Spleen (tissue), 11 donors: ENCODE results near the gene TMEM43. TPM values are rescaled to one million over a fixed set of nuclear protein-coding genes. Genes with fewer than 3 reads are reported as not detected.

Experiments used
- DNase-seq: peaks from one replicate; pipeline ENCODE4 v3.0.0-alpha.2; 2020
- H3K27ac ChIP-seq, 8 donors: fragments of 200-600 bp; sonication (generic) in 7 of 8; 1 replicate in 4 of 8; 2 replicates in 4 of 8; pipeline versions ENCODE4 v1.5.0 to v1.8.0; 2016 to 2021; ENCODE audit warnings: inconsistent platforms in 4 of 8, mild to moderate bottlenecking in 4 of 8, moderate library complexity in 1 of 8
- H3K27me3 ChIP-seq, 7 donors: fragments of 200-600 bp; sonication (generic) in 6 of 7; replicated peaks in 1 of 7; 1 replicate in 4 of 7; 2 replicates in 3 of 7; pipeline versions ENCODE4 v1.5.0 to v1.8.0; 2016 to 2021; ENCODE audit warnings: inconsistent platforms in 3 of 7, mild to moderate bottlenecking in 1 of 7
- H3K36me3 ChIP-seq, 6 donors: fragments of 200-600 bp; sonication (generic) in 5 of 6; 1 replicate in 4 of 6; 2 replicates in 2 of 6; pipeline versions ENCODE4 v1.5.0 to v1.8.0; 2016 to 2021; ENCODE audit warnings: inconsistent platforms in 2 of 6
- H3K4me1 ChIP-seq, 6 donors: fragments of 200-600 bp; sonication (generic) in 5 of 6; 1 replicate in 3 of 6; 2 replicates in 3 of 6; pipeline versions ENCODE4 v1.5.0 to v1.8.0; 2016 to 2021; ENCODE audit warnings: inconsistent platforms in 3 of 6
- H3K4me3 ChIP-seq, 8 donors: fragments of 200-600 bp; sonication (generic) in 7 of 8; 1 replicate in 4 of 8; 2 replicates in 4 of 8; pipeline versions ENCODE4 v1.5.0 to v1.8.0; 2016 to 2021; ENCODE audit warnings: inconsistent platforms in 4 of 8, mild to moderate bottlenecking in 4 of 8, moderate library complexity in 2 of 8
- H3K9me3 ChIP-seq, 8 donors: fragments of 200-600 bp; sonication (generic) in 7 of 8; 1 replicate in 4 of 8; 2 replicates in 4 of 8; pipeline versions ENCODE4 v1.5.0 to v1.8.0; 2016 to 2021; ENCODE audit warnings: inconsistent platforms in 4 of 8
- CTCF ChIP-seq, 11 experiments: fragments of 200-600 bp in 7 of 11; fragments of 450-650 bp in 4 of 11; sonication (generic) in 4 of 11; IDR thresholded peaks in 8 of 11; conservative IDR thresholded peaks in 3 of 11; 1 replicate in 7 of 11; 2 replicates in 4 of 11; pipeline versions ENCODE4 v1.4.0 to v1.8.0; 2016 to 2021; ENCODE audit warnings: antibody characterized with exemption in 11 of 11, inconsistent platforms in 4 of 11, mild to moderate bottlenecking in 1 of 11
- POLR2A ChIP-seq, 3 donors: fragments of 450-650 bp; IDR thresholded peaks; one replicate each; pipeline ENCODE4 v1.5.1; 2017; ENCODE audit warnings: antibody characterized with exemption in 3 of 3, mild to moderate bottlenecking in 1 of 3
- POLR2AphosphoS5 ChIP-seq, 3 donors: sonication (generic); formaldehyde crosslinking; IDR thresholded peaks; one replicate each; pipeline ENCODE4 v1.5.1; 2017; ENCODE audit warnings: antibody characterized with exemption in 3 of 3
- WGBS, 5 donors: extraction: QIAGEN DNeasy Blood & Tissue Kit in 3 of 5; methylation state at CpG; one replicate each; pipeline versions ENCODE4 v1.1.5 to v1.1.7; 2013 to 2018; 5-methylcytosine and 5-hydroxymethylcytosine counted together
- intact Hi-C: fragments of 100-400 bp; cut with DNase I; formaldehyde crosslinking; loops from one replicate; pipeline ENCODE4 v1.15.0; 2023; ENCODE audit warnings: low total_unique reads
- polyA plus RNA-seq, 3 donors: library from polyadenylated mRNA; stranded (reverse); fragments of 200-250 nt; gene quantifications; one replicate each; pipeline ENCODE4 v1.2.1, GENCODE V29; 2013
- total RNA-seq, 7 donors: library from RNA; depleted of rRNA in 3 of 7; stranded (reverse); fragments of >200 nt in 3 of 7; fragmentation: NEBNext Ultra II Directional in 4 of 7; extraction: Animal tissue kit (Norgen Biotek cat#: 25700) in 4 of 7; gene quantifications; one replicate each; pipeline versions ENCODE4 v1.1.0 to v1.2.1, GENCODE V29; 2016 to 2021
- donor health status: healthy with polysubstance abuse.
- donor health status: DM: no; HTN: no; CAD: no; lungs with moderate emphysema.
- donor health status: DM: no; HTN: no; CAD: no.
- donor health status: Bipolar disorder and iron deficiency.
- donor health status: healthy.
- donor health status: DM: no; HTN: no; CAD: no.
- donor health status: DM: yes; HTN: yes; CAD: no.

The TMEM43 gene
- total and polyA plus RNA-seq, 10 donors = 18.7 to 64.2 (median 44.5) TPM

- no peak for DNase-seq
- 0 to 1% (median 0%) methylated on average over 30 to 44 of the region's 44 CpGs for WGBS, 5 donors
- intact Hi-C loops = loop anchor here (10.0 kb wide), 1 partner anchor 231 kb away; no protein-coding TSS in a partner anchor
These were observed 553 bp downstream of the TMEM43 start for GRCh38 chr3:14125193-14126016.

GRCh38 chr3:14126017-14126886, 1.4 kb downstream of the TMEM43 start:
- Histone ChIP-seq H3K9me3 (no peaks in the 10 kb centered on the region), H3K4me3 (peak overlapping the region; percentile 84 to 98 (median 94)), H3K36me3 (peaks cover 0 to 55% (median 29%) of the 10 kb centered on the region in 6 donors), H3K27me3 (no peaks in the 10 kb centered on the region), H3K4me1 (peaks cover 22 to 54% (median 49%) of the 10 kb centered on the region in 6 donors), H3K27ac (peak overlapping the region in 6 of 8 donors; percentile 90 to 96 (median 93))
- DNase-seq = no peak
- intact Hi-C loops = loop anchor here (10.0 kb wide), 1 partner anchor 231 kb away; no protein-coding TSS in a partner anchor
- no peak for TF ChIP-seq POLR2AphosphoS5 (IDR thresholded peaks at IDR 0.05)
- TF ChIP-seq CTCF (IDR thresholded peaks at IDR 0.05 in 8 of 11, conservative IDR thresholded peaks at IDR 0.05 in 3 of 11) = no peak
- no peak for TF ChIP-seq POLR2A (IDR thresholded peaks at IDR 0.05)
- 58 to 79% (median 68%) methylated on average over 7 to 11 of the region's 11 CpGs for WGBS, 5 donors

More at GRCh38 chr3:14125193-14126016, 553 bp downstream of the TMEM43 start:
- Histone ChIP-seq H3K27ac (peak overlapping the region; percentile 66 to 96 (median 92)), H3K4me1 (peaks cover 22 to 51% (median 48%) of the 10 kb centered on the region in 6 donors), H3K36me3 (peaks cover 0 to 55% (median 22%) of the 10 kb centered on the region in 6 donors), H3K27me3 (no peaks in the 10 kb centered on the region), H3K9me3 (no peaks in the 10 kb centered on the region), H3K4me3 (peak overlapping the region; percentile 84 to 98 (median 94))
- no peak for TF ChIP-seq POLR2A (IDR thresholded peaks at IDR 0.05)
- no peak for TF ChIP-seq POLR2AphosphoS5 (IDR thresholded peaks at IDR 0.05)
- TF ChIP-seq CTCF (IDR thresholded peaks at IDR 0.05 in 8 of 11, conservative IDR thresholded peaks at IDR 0.05 in 3 of 11) = no peak

- intact Hi-C loops = loop anchor here (10.0 kb wide), 1 partner anchor 232 kb away; no protein-coding TSS in a partner anchor
- H3K36me3 ChIP-seq = peaks cover under 1 to 55% (median 35%) of the 10 kb centered on the region in 6 donors
- no peak for TF ChIP-seq CTCF (IDR thresholded peaks at IDR 0.05 in 8 of 11, conservative IDR thresholded peaks at IDR 0.05 in 3 of 11)
- no peak for TF ChIP-seq POLR2AphosphoS5 (IDR thresholded peaks at IDR 0.05)
- TF ChIP-seq POLR2A (IDR thresholded peaks at IDR 0.05) = no peak
- H3K27ac ChIP-seq = peak overlapping the region in 4 of 8 donors; percentile 54 to 96 (median 93)
- no peaks in the 10 kb centered on the region for H3K9me3 ChIP-seq
- H3K4me1 ChIP-seq = peaks cover 22 to 56% (median 49%) of the 10 kb centered on the region in 6 donors
- no peak for DNase-seq
- WGBS, 5 donors = 74 to 87% (median 78%) methylated on average over 5 of the region's 5 CpGs
- H3K27me3 ChIP-seq = no peaks in the 10 kb centered on the region
- H3K4me3 ChIP-seq = peak overlapping the region in 2 of 8 donors; percentile 91 to 93
These were observed 2.1 kb downstream of the TMEM43 start for GRCh38 chr3:14126887-14127505.
